ENCODE results near the gene TSEN54. TPM values are rescaled to one million over a fixed set of nuclear protein-coding genes. Genes with fewer than 3 reads are reported as not detected.
A peak's percentile ranks its signal among the peaks of the same experiment; 100 is the strongest.

The TSEN54 gene
- total and polyA plus RNA-seq, 2 experiments from 2014 or later, result 45.9 to 62.5 TPM

- ATAC-seq, result peak; percentile 2
- peaks cover 18% of the 10 kb centered on the region for H3K36me3 ChIP-seq (ENCODE audit: insufficient read depth)
- H3K9me2 ChIP-seq (ENCODE audit: insufficient read depth), result no peaks in the 10 kb centered on the region
- H3K27me3 ChIP-seq (ENCODE audit: insufficient read depth), result no peaks in the 10 kb centered on the region
- H3K79me2 ChIP-seq (replicated peaks; ENCODE audit: insufficient read depth), result peaks cover 34% of the 10 kb centered on the region
- peaks cover 7% of the 10 kb centered on the region; the same call in 1 of the 2 replicates for H3K4me1 ChIP-seq (ENCODE audit: insufficient read depth)
- peak overlapping the region; percentile 97 for H3K4me2 ChIP-seq
- DNase-seq (ENCODE audit: low spot score), result peak; percentile 46
- H3K4me3 ChIP-seq, result peak overlapping the region; percentile 98
- TF ChIP-seq POLR2AphosphoS5 (IDR thresholded peaks at IDR 0.05; ENCODE audit: low read depth) (no peak), NANOG (IDR thresholded peaks at IDR 0.05; ENCODE audit: borderline replicate concordance) (no peak), STAT1 (IDR thresholded peaks at IDR 0.05; ENCODE audit: unreplicated experiment) (no peak), EZH2 (IDR thresholded peaks at IDR 0.05; ENCODE audit: low read depth, unreplicated experiment) (no peak), EZH2phosphoT487 (IDR thresholded peaks at IDR 0.05; ENCODE audit: unreplicated experiment) (no peak), ZNF331 (CRISPR knock-in tag; IDR thresholded peaks at IDR 0.05; ENCODE audit: low read depth) (no peak), JUNB (IDR thresholded peaks at IDR 0.05; ENCODE audit: unreplicated experiment) (no peak), ZNF462 (CRISPR knock-in tag; IDR thresholded peaks at IDR 0.05) (no peak), ETS1 (IDR thresholded peaks at IDR 0.05) (no peak), ZNF114 (CRISPR knock-in tag; IDR thresholded peaks at IDR 0.05) (no peak), CREB1 (CRISPR knock-in tag; IDR thresholded peaks at IDR 0.05; ENCODE audit: low read depth) (no peak), REST (IDR thresholded peaks at IDR 0.05; ENCODE audit: unreplicated experiment) (no peak)
- TF ChIP-seq, protein P1, sequence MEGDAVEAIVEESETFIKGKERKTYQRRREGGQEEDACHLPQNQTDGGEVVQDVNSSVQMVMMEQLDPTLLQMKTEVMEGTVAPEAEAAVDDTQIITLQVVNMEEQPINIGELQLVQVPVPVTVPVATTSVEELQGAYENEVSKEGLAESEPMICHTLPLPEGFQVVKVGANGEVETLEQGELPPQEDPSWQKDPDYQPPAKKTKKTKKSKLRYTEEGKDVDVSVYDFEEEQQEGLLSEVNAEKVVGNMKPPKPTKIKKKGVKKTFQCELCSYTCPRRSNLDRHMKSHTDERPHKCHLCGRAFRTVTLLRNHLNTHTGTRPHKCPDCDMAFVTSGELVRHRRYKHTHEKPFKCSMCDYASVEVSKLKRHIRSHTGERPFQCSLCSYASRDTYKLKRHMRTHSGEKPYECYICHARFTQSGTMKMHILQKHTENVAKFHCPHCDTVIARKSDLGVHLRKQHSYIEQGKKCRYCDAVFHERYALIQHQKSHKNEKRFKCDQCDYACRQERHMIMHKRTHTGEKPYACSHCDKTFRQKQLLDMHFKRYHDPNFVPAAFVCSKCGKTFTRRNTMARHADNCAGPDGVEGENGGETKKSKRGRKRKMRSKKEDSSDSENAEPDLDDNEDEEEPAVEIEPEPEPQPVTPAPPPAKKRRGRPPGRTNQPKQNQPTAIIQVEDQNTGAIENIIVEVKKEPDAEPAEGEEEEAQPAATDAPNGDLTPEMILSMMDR (conservative IDR thresholded peaks at IDR 0.05; ENCODE audit: low read depth in 2 of 2), result no peak
- Mint-ChIP-seq H3K4me1 (peaks cover 27% of the 10 kb centered on the region), H3K27me3 (ENCODE audit: insufficient read depth, low read depth, poor library complexity) (peaks cover 19% of the 10 kb centered on the region), H3K27ac (no peak overlapping the region), H3K36me3 (ENCODE audit: low read depth) (peaks cover 37% of the 10 kb centered on the region), H3K4me3 (peak overlapping the region; percentile 92), H3K9me3 (no peaks in the 10 kb centered on the region; the same call in 2 of the 3 replicates)
- no peaks in the 10 kb centered on the region for H3F3A ChIP-seq (replicated peaks; ENCODE audit: low read depth)
- no peak overlapping the region for H3K27ac ChIP-seq (ENCODE audit: low read depth)
- no peak overlapping the region for H2AFZ ChIP-seq
- peaks cover 12% of the 10 kb centered on the region for H4K20me1 ChIP-seq (replicated peaks; ENCODE audit: insufficient read depth)
Observed at GRCh38 chr17:75516619-75517296, 430 bp downstream of the TSEN54 start.

Data from GM23338 (cell line).